Measurements from ENCODE around the gene STXBP4.

Gene STXBP4

DNA sequence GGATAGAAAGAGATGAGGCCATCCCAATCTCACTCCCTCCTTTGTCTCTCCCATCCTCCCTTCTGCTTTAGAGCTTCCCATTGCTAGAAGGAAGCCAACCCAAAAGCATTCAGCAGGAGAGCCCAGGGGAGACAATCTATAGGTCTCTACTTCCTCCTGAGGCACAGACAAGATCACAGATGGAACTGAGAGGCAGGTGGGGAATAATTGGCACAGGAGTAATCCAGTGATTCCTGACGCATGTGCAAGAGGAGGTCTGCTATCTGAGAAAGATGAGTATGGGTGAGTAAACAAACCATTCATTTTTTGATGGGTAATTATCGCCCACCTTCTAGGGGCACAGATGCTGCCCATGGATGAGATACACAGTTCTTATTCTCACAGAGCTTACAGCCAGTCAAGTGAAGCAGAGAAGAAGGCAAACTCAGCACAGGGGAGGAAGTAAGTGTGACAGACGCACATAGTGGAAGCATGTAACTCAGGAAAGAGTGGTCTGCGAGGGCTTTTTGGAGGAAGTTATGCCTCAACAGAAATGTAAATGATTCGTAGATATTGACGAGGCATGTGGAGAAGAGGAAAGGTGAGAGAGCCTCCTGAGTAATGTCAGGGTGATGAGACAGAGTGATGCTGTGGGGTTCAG lies 207.3 kb downstream of the STXBP4 start:
- no peak for DNase-seq

DNA sequence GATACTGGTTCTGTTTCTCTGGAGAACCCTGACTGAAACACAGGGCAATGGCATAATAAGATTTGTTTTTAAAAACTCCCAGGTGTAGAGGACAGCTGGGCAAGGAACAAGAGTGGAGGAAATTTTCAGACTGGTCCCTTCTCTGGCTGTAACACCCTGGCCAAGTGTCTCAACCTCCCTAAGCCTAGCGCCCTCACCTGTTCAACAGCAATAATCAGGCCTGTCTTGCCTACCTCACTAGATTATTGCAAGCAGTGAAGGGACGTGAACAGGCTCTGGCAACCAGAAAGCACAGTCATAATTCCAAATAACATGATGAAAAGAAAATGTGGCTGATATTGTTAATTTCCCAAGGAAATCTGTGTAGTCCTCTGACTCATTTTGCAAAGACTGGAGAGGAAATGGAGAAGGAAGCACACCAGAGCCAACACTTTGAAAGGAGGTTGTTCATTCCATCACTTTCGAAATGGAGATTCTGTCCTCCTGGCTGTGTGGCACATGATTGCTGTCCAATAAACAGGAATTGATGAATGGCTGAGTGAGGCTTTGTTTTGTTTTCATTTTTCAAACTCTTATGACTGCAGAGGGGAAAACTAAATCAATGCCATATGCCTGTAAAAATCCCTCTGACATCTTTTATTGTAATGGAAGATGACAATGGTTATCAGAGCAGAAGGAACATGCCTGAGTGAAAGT lies 208.7 kb downstream of the STXBP4 start:
- no peak for DNase-seq

DNA sequence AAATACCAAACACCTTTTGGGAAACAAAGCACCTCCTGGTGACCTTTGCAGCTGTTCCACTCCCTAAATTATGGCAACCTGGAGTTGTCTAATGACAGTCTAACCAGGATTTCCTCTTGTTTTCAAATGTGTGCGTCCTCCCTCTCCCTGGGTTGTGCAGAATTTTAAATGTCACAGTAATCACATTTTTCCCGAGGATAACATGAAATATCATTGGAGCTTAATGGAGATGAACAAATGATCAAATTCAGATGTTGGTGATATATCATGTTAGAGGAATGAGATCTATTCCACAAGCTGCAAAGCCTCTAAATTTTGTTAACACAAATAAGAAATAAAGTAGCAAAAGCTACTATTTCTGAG lies 209.3 kb downstream of the STXBP4 start:
- DNase-seq, result no peak

DNA sequence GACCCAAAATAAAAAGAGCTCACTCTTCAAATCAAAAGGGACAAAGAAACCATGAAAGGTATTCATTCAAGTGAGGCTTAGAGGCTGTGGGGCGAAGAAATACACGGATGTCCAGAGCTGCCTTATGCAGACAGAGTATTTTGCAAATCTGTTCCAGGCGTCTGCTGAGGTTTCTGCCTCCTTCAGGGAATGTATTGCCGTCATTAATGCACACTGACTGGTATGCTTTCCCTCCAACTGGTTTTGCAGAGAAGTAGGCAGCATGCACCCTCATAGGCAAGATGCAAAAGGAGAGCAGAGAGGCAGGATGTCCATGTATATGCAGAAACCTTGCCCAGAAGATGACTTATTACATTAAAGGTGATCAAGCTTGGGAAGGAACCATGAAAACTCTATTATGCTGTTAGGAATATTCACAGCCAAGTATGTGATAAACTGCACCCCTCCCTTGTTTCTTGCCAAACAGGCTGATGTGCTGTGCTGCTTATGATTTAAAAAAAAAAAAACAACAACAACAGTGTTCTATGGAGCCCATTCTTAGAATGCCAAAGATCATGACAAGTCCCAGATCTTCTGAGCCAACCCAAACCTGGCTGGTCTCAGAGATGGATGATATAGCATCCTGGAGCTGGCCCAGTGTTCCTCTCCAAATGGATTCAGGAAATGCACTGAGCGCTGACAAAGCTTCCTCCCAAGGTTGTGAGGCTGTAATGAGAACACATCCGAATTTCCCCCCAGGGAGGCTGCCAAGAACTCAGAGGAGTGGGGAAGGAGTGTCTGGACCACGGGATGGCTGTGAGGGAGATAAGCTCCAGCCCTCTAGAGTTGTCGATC lies 218.6 kb downstream of the STXBP4 start:
- DNase-seq, result no peak

DNA sequence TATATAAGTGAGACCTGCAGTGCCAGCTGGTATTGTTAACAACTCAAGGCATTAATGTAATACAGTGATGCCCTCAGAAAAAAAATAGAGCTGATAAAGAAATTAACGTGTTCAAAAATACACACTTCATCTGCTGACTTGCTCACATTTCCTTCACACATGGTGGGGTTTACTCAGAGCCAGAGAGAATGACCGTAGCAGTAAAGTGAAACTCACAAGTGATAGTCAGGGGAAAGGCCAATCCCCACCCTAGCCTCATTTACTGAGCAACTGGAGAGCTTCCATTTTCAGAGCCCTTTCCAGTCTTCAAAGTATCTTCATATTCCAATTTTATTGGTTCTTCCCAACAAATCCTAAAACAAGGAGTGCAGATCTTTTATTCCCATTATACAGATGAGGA lies 222.2 kb downstream of the STXBP4 start:
- DNase-seq, result no peak

DNA sequence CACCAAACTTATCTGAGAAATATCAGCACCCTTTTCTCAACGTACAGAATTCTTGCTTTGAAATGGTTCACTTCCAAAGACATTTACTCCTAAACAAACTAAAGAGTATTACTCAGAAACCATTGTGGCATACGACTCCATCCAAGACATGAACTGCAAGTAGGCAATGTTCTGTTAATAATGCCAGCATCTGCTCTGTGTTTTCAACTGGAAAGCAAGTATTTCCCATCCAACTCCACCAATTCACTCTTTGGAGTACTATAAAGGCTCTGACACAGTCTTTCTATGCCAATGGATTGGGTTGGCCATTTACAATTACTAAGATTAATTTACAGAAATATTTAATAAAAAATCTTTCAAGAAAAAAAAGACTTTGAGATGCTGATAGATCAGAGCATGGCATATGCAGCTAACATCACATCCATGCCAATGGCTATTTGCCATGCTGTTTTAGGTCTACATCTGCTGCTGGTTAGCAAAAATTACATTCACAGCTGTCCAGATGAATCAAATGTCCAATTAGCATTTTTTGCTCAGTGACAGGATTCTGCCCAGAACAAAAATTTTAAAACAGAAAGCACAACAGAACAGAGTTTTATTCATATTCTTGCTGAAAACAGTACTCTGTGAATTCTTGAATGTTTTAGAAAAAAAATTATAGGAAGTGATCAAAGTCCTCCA lies 230.3 kb downstream of the STXBP4 start:
- DNase-seq, result no peak

DNA sequence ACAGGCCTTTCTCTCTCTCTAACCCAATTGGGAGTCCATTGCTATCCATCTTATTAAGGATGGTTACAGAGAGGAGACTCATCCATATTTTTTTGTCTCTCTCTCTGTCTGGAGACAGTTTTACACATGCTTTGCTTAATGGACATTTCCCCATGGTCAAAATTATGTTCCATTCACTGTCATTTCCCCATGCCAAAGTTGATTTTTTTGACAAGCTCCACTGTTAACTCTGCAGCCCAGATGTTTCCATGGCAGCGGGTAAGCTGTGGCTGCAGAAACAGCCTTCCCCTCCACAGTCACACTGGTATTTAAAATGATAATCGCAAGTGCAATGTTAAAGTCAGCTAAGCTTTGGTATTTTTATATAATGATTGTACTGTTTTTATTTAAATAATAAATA lies 232.3 kb downstream of the STXBP4 start:
- DNase-seq, result no peak

DNA sequence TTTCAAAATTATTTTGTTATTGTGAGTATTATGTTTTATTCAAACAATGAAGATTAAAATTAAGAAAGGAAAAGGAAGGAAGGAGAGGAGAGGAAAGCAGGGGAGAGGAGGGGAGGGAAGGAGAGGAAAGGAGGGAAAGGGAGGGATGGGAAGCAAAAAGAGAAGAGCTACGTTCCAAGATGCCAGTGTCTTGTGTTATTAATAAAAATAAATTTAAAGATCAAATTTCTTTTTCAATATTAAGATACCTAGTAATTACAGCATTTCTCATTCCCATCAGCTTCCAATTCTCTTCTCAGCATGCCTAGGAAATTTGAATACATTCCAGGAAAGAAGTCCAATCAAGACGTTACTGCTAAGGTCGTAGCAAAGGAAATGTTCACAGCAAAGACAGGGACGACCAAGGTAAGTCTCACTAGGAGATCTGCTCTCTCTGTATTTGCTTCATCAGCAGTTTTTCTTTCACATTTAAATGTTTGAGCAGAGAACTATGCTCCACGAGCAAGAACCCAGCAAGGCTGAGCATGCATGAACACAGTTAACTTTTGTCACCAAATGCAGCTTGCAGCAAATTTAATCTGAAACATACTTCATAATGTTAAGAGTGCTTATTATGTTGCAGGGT lies 232.9 kb downstream of the STXBP4 start:
- no peak for DNase-seq

DNA sequence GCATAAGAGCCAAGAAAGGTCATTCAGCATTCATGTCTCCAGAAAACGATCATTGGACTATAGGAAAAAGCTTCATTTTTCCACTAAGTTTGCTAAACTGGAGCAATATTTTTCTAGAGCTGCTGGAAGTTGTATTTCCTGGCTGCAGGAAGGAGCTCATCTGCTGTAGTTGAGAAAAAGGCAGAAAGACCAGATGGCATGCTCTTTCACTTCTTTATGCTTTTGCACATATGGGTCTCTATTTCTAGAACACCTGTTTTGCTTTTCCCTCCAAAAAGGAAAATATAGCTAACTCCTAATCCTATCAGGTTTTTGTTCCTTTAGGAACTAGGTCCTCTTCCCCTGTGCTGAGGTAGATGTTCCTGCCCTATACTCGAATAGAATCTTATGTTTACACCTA lies 234.3 kb downstream of the STXBP4 start:
- DNase-seq, result no peak

DNA sequence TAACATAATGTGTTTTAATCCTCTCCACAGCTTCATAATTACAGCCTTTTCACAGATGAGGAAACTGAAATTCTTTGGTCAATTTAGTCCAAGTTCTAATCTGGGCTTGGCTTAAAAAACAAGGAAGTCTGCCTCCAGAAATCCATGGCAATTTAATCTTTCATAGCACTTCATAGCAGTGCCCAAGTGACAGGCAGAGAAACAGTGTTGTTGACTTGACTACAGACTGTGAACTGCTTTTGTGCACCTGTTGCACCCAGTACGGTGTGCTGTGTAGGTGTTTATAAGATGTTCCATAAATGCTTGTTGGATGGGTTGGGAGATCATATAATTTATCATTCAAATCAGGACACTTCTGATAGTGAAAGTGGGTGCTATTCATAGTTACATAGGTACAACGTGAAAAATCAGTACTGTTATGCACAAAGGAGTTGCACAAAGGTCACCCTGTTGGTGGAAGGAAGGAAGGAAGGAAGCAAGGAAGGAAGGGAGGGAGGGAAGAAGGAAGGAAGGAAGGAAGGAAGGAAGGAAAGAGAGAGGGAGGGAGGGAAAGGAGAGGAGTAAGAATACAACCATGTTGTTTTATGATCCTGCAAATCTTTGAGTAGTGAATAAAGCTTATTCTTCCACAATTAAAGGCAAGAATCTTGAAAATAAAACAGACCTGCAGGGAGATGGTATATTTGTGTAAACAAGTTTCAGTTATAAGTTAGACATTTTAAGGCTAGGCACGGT lies 239.7 kb downstream of the STXBP4 start:
- no peak for DNase-seq

DNA sequence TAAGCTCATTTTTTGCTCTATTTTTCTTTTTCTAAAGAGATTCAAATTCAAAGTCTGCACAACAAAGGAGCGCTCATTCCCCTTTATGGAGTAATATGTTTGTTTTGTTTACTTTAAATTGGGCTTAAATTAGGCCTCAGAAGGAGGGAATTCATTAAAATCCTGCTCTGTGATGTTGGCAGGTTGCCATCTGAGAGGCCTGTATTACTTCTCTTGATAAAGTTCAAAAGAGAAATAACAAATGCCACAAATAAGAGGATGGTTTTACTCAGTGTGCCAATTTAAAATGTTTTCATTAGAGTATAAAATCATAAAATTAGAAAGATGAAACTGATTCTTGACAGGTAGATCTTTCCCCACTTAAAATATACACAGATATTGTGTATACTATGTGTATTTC lies 241.7 kb downstream of the STXBP4 start:
- DNase-seq, result no peak

DNA sequence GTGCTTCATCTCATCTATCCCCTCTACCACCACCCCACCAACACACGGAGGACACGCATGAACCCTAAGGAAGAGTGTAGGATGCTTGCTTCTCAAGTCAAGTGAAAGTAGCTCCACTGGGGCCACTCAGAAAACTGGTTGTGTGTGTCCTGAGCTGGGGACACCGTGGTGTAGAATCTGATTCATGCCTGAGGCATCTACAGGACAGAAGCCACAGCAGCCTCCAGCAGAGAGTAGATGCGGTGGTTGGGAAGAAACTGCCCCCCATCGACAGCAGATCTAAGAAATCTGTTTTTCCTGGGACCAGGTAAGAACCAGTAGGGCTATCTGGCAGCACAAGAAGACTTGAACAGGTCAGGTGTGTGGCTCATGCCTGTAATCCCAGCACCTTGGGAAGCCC lies 244.3 kb downstream of the STXBP4 start:
- no peak for DNase-seq

DNA sequence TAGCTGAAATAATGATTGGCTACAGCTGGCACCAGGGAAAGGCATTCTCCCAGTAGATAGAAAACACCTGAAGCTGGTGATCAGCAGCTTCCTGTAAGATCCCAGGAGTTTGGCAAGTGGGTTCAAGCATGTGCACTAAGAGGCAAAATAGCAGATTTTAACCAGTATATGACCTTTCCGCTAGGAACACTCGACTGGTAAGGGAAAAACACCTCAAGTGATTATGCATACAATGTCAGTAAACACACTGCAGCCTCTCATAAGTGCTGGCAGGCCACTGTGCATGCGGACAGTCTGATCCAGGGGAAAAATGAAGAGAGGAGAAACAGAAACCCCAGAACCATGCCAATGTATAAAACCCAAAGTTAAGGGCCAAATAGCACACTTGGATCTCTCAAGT lies 247.1 kb downstream of the STXBP4 start:
- DNase-seq, result peak; percentile 44

DNA sequence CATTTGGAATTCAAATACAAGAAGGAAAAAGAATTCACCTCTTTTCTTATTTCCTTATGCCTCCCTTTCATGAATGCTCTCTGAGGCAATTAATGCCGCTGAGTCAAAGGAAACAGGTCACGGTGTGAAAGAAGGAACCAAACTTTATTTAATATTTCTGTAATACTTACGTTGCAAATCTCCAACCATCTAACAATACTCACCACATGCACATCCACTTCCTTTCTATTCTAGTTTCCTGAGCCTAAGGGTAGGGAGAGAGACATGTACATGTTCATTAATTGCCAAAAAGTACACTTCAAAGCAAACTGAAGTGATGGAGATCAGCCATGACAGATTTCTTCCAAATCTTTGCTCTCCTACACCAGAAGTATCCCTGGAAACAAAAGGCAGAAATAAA lies 248.3 kb downstream of the STXBP4 start:
- DNase-seq, result no peak

DNA sequence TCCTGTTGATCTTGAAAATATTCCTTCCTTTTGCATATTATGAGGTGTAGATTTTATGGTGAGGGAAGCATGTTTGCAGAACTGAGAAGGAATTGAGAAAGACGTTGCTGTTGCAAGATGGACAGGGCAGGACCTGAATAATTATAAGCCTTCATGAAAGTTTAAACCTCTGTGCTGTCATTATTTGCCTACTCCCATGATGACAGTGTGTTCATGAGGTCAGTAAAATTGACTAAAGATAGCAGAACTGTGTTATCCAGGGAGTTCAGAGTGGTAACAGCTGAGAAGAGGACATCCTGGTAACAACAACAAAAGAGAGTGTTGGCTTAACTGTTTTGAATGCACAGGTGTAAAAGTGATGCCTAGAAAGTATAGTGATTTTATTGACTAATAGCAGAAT lies 250.9 kb downstream of the STXBP4 start:
- no peak for DNase-seq

DNA sequence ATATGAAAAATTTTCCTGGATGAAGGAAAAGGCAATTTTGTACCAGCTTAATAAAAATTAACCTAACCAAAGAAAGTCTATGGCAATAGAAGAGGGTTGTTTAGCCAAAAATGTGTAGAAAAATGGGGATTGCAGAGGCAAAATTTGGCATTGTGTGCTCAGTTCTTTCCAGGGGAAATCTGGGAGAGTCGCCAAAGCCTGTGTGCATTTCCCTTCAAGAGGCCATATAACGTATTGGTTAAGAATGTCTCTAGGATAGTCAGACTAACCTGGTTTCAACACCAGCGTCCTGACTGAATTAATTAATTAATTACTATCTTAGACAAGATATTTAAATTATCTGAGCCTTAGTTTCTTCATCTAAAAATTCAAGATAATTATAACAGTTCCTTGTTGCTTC lies 251.4 kb downstream of the STXBP4 start:
- DNase-seq, result peak; percentile 46

All from NCI-H2029 (cell line).